ENCODE data around the gene PKD1L1. TPM values are rescaled to one million over a fixed set of nuclear protein-coding genes. Genes with fewer than 3 reads are reported as not detected.

PKD1L1 gene
- total RNA-seq, 1 experiment from 2014 or later, result 0.17 TPM

- ChIA-PET CTCF (no interaction called here), RAD21 (ENCODE audit: low non-redundant PET in 1 of 2, low total read pairs in 2 of 2, uncharacterized antibody in 2 of 2, unreplicated experiment in 2 of 2) (no interaction called here), POLR2A (no interaction called here)
- ATAC-seq (no peak), DNase-seq (ENCODE audit: low read depth, low spot score) (no peak)
- Histone ChIP-seq H3K4me1 (ENCODE audit: control insufficient read depth in 1 of 2, insufficient read depth in 2 of 2, low read length in 2 of 2) (no peaks in the 10 kb centered on the region), H3K4me2 (ENCODE audit: low read length) (no peak overlapping the region), H3K36me3 (ENCODE audit: control insufficient read depth in 1 of 2, insufficient read depth in 2 of 2, low read length in 2 of 2) (no peaks in the 10 kb centered on the region), H3K27ac (ENCODE audit: low read depth, low read length) (no peak overlapping the region), H2AFZ (ENCODE audit: low read depth, low read length, poor library complexity, severe bottlenecking) (no peak overlapping the region), H3K79me2 (ENCODE audit: insufficient read depth, low read length) (no peaks in the 10 kb centered on the region), H4K20me1 (ENCODE audit: insufficient read depth) (no peaks in the 10 kb centered on the region), H3K9ac (ENCODE audit: low read length) (no peak overlapping the region), H3K9me2 (ENCODE audit: insufficient read depth) (no peaks in the 10 kb centered on the region), H3K4me3 (replicated peaks in 1 of 2; ENCODE audit: low read depth in 1 of 2, low read length in 2 of 2) (no peak overlapping the region), H3K27me3 (ENCODE audit: insufficient read depth, low read length) (0 out of 2 replicates have a peak, but pooled peaks cover 11% of the 10 kb centered on the region), H3K9me3 (ENCODE audit: control insufficient read depth in 1 of 2, insufficient read depth in 1 of 2, low read depth in 1 of 2, low read length in 2 of 2) (no peaks in the 10 kb centered on the region)
- BruUV-seq (replicated peaks), result no TSS peak
- TF ChIP-seq SRF (IDR thresholded peaks at IDR 0.05; ENCODE audit: low read depth) (no peak), FOSL1 (IDR thresholded peaks at IDR 0.05; ENCODE audit: low read depth) (no peak), ZNF274 (IDR thresholded peaks at IDR 0.05; ENCODE audit: low read depth, low read length) (no peak), ELF1 (IDR thresholded peaks at IDR 0.05; ENCODE audit: borderline replicate concordance, low read depth) (no peak), CEBPB (IDR thresholded peaks at IDR 0.05; ENCODE audit: low read depth) (no peak), SIN3A (IDR thresholded peaks at IDR 0.05; ENCODE audit: low read depth) (no peak), ZFX (IDR thresholded peaks at IDR 0.05) (no peak), SP1 (IDR thresholded peaks at IDR 0.05; ENCODE audit: low read depth) (no peak)
- TF ChIP-seq, protein P1, sequence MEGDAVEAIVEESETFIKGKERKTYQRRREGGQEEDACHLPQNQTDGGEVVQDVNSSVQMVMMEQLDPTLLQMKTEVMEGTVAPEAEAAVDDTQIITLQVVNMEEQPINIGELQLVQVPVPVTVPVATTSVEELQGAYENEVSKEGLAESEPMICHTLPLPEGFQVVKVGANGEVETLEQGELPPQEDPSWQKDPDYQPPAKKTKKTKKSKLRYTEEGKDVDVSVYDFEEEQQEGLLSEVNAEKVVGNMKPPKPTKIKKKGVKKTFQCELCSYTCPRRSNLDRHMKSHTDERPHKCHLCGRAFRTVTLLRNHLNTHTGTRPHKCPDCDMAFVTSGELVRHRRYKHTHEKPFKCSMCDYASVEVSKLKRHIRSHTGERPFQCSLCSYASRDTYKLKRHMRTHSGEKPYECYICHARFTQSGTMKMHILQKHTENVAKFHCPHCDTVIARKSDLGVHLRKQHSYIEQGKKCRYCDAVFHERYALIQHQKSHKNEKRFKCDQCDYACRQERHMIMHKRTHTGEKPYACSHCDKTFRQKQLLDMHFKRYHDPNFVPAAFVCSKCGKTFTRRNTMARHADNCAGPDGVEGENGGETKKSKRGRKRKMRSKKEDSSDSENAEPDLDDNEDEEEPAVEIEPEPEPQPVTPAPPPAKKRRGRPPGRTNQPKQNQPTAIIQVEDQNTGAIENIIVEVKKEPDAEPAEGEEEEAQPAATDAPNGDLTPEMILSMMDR (IDR thresholded peaks at IDR 0.05 in 2 of 3, conservative IDR thresholded peaks at IDR 0.05 in 1 of 3; ENCODE audit: borderline replicate concordance in 1 of 3, insufficient read depth in 1 of 3, low read depth in 2 of 3, low read length in 2 of 3), result no peak
- TF ChIP-seq, protein P2, sequence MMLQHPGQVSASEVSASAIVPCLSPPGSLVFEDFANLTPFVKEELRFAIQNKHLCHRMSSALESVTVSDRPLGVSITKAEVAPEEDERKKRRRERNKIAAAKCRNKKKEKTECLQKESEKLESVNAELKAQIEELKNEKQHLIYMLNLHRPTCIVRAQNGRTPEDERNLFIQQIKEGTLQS (IDR thresholded peaks at IDR 0.05), result no peak
- intact Hi-C loops (cut with micrococcal nuclease), result no loop called here
Observed at GRCh38 chr7:47915616-47915976, 32.7 kb downstream of the PKD1L1 start.

Measured in HCT116 (cell line).